HG02588 (cell line): ENCODE results near the gene PWWP2B.

Source experiments
- ATAC-seq: cut with Tn5 transposase; IDR thresholded peaks from one replicate; pipeline ENCODE4 v1.9.1; 2021; ENCODE audit warnings: mild to moderate bottlenecking, moderate library complexity; ENCODE audit not compliant: unreplicated experiment

The PWWP2B gene

DNA sequence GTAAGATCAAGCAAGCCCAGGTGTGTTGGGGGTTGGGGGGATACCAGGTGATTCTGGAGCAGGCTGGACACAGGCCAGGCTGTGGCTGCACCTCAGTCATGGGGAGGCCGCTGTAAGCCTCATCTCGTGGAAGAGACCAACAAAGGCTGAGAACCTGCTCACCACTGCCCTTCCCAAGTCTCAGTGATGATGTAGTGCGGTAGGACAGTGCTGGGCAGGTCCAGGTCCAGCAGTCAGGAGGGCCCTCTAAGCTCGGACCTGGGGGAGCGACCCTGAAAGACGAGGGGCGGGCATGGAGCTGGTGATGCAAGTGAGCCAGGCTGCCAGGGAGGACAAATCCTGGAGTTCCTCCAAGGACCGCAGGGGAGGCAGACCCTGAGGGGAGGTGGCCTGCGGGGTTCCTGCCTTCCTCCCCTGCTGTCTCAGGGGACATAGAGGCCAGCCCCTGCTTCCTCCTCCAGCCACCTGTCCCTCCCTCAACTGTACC, 3.3 kb upstream of the PWWP2B start:
- ATAC-seq = no peak

DNA sequence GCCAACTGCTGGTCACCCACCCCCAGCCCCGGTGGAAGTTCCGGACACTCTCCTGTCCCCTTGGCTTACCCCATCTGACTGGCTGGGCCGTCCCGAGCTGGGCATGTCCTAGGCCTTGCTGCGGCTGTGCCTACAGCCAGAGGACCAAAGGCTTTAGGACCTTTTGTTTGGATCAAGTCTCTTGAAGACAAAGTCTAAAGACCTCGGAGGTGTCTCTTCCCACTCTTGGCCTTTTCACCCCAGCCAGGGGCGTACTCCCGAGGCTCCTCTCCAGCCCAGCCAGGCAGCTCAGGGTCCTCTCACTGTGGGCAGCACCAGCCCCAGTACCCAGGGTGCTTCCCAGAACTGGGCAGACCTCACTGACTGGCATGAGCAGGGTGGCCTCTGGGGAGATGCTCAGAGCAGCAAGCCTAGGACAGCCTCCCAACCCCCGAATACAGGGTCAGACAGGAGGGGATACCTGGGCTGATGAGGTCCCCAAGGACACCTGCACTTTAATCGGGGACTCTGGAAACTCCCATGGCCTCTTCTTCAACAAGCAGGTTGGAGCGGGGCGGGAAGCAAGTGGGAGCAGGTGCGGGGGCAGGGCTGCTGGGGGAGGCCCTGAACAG, 2.7 kb upstream of the PWWP2B start:
- no peak for ATAC-seq

DNA sequence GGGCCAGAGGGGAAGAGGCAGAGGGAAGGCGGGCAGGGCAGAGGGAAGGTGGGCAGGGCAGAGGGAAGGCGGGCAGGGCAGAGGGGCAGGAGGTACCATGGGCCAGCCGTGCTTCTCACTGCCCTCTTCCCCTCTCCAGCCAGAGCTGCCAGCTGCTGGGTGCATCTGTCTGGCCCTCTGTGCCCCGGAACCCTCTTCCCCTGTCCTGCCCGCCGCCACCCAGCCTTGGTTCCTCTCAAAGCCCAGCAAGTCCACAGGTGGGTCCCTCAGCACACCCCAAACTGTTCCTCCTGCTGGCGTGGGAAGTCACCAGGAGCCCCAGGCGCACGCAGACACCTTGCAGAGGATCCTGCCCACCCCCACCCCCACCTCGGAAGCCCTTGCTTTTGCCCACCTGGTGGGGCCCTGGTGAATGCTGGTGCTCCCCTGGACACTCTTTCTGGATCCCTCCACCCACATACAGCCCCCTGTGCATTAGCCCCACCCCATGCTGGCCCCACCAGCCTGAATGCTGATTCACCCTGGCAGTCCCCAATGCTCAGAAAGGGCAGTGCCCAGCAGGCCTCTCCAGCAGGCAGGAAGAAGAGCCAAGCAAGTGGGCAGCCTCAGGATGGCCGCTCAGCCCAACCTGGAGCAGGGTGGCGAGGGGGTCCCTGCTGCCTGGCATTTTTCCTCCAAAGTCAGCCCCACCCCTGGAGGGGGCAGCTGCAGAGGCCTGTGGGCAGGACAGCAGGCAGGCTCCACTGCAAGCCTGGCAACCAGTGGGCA, 1.9 kb upstream of the PWWP2B start:
- no peak for ATAC-seq

DNA sequence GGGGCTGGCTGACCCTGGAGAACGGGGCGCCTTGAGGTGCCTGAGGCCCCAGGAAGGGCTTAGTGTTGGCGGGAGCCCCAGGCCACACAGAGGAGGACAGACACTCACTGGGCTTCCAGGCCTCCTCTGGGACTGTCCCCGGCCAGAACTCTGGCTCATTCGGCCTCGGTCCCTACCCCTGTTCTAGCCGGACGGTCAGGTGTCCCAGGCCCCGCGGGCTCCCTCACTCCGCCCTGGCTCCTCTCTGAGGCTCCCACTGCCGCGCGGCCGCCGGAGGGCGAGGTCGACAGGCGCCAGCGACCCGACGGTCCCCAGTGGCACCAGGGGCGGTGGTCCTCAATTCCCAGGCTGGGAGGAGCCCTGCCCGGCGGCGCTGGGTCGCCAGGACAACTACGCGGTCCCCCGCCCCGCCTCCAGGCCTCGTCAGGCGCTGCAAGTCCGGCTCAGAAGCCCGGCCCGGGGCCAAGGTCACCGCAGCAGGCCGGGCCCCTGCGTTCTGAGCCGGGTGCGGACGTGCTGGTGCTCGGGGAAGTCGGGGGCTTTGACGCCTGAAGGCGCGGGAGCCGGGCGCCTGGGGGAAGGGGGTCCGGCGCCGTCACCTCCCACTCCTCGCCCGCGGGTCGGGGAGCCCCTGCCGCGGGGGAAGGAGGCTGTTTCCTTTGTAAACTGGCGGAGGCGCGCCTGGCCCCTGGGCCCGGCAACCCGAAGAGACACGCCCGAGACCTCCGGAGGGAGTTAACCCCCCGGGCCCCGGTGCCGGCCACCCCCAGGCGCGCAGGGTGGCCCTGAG, 1.1 kb upstream of the PWWP2B start:
- ATAC-seq = peak; percentile 6

DNA sequence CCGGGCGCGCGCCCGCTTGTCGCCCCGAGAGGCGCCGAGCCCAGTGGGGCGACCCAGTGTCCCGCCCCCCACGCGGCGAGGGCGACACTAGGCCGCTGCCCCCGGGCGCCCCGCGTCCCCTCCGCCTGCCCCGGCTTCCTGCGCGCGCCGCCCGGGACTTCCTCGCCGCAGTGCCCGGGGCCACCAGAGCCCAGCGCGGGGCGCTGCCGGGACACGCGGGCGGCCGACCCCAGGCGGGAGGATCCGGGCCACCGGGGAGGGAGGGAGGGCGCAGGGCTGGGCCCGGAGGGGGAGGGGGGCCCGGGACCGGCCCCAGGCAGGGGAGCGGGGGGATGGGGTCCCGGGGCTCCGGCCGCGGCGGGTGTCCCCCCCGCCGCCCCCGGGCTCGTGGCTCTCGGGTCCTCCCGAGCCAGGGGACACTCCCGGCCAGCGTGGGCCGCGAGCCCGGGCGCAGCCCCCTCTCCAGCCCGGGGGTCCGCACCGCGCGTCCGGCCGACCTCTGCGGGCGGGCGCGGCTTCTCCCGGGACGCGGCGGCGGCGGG, 435 bp upstream of the PWWP2B start:
- ATAC-seq = peak; percentile 49

DNA sequence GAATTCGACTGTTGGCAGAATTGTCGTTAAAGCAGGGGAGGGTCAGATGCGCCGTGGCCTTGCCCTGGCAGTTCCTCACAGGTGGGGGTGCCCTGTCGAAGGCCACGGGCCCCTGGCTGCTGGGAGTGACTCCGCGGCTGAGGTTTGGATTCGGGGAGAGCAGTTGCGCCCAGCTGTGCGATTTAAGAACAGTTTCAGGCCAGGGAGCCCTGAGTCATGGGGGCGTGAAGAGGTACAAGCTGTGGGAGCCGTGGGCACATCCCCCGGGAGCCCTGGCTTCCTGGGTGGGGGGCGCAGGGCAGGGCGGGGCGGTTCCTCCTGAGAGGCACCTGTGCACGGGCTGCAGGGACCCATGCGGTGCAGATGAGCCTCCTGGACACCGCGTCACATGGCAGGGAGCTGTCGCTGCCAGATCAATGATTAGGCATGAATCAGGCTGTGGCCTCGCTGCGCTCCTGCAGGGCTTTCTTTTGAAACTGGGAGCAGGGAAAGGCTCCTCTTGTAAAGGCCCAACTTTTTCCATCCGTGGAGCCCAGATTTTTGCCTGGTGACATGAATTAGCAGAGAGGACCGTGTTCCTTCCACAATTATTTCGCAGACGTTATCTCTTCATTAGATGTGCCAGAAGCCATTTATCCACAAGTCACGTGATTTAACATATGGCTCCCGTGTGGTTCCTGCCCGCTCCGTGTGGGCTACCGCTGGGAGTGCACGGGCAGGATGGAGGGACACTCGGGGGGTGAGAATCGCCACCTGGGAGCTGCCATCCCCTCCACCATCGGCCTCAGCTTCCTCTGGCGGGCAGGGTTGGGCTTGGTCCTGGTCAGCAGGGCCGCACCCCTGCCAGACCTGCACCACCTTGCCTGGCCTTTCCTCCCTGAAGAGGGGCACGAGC, 918 bp downstream of the PWWP2B start:
- no peak for ATAC-seq

DNA sequence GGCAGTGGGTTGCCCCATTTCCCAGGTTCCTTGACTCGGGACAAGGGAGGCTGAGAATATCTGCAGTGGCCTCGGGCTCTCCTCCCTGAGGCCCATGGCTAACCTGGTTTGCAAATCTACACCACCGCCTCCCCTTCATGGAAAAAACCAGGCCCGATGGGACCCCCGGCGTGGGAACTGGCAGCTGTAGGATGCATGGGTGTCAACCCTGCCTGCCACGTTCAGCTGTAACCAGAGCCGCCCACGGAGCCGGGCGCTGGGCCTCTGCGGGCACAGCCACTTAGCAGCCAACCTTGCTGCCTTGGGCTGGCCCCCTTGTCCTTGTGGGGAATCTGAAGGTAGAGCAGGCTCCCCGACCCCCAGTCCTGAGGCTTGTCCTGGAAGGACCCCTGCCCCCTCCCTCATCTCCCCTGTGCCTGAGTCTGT, 1.6 kb downstream of the PWWP2B start:
- ATAC-seq = no peak

DNA sequence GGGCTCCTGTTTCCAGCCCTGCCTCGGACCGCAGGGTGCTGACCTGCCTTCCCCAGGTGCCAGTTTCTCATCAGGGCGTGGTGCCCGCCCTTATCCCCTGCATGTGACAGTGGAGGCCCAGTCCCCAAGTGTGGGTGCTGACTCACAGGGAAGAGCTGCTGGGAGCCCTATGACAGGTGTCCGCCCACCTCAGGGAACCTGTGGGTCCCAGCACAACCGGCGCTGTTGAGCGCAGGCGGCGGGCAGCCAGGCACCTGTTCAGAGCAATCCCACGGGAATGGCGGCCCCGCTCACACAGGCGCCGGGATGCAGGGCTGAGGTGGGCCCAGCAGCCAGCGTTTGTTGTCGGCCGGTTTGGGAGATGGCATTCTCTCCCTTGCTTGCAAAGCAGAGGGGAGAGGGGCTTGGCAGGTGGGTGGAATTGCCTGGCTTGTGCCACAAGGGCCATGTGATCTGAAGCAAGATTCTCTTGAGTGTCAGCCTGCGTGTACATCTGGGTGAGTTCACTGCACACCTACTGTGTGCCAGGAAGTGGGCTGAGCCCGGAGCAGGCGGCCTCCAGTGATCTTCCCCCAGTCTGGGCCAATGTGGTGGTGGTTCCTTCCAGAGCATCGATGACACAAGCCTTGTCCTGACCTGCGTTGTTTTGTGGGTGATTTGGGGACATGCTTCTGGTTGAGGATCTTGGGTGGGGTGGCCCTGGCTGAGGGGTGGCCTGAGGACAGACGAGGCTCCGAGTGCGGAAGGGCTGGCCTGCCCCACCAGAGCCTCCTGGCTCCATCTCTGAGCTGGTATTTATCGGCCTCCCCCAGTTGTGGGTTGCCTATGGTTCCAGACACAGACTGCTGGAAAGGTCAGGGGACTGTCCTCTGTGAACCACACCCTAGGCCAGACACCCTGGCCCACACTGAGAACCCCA, 2.4 kb downstream of the PWWP2B start:
- ATAC-seq = no peak

DNA sequence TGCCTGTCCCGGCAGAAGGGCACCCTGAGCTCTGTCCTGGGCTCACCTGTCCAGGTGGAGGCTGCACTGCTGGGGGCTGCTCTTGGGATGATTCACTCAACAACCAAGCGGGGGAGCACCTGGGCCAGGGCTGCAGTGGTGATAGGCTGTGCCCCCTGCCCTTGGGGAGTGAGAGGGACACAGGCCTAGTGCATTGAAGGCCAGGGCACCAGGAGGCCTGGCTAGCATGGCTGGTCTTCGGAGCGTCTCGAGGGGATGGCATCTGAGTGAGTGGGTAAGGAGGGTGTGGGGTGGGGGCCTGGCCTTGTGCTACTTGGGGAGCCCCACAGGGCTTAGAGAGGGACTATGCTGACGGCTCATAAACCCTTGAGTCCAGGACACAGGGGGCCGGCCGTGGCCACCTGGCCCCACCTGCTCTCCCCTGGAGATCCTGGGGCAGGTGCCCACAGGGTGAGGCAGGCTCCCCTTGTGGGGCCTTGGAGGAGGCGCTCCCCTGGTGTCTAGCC, 3.1 kb downstream of the PWWP2B start:
- no peak for ATAC-seq

DNA sequence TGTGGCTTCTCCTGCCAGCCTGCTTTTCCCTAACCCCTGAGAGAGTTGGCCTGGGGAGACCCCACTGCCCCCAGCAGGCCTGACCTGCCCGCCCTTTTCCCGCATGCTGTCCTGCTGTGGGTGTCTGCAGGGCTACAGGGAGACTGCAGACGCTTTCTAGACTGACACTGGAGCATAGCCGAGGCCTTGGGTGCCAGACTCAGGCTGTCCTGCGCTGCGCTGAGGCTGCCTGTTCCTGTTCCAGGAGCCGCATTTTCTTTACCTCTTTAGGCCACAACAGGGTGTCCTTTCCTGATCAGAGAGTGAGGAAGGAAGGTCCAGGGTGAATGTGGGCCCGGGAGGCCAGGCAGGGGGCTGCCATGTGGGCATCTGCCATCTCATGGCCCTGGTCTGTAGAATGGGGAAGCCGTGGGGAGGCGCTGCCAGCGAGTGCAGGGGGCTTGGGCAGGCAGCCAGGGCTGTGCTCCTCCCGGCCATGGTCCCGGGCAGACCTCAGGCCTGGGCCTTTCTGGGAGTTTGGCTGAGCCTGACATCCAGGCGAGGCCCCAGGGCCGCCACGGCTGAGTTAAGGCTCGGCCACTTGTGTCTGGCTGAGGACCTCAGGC, 3.6 kb downstream of the PWWP2B start:
- ATAC-seq = no peak

DNA sequence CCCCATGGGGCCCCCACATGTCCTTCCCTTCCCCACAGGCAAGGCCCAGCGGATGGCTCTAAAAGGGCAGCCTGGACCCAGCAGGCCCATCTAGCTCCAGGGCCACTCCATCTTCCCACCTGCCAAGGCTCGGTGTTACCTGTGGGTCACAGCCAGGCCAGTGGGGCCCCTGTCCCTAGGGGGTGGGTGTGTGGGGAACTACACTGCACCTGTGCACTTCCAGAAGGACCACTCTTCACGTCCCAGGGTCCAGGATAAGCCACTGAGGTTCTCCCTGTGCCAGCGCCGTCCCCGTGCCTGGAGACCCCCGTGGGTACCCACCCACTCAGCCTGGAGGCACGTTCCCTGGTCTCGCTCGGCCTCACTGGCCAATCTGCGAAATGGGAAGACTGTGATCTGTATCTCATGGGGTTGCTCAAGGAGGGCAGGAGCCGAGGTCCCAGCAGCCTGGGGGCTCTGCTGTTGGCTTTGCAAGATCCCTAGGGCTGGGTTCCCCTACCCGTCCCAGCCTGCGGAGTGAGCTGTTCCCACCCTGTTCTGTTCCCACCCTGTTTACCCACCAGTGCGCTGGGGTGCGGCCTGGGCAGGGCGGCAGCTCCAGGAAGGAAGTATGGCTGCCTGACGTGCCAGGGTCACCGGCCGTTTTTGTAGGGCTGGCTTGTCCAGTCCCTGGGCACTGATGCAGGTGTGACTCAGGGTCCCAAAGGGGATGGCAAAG, 4.6 kb downstream of the PWWP2B start:
- no peak for ATAC-seq

DNA sequence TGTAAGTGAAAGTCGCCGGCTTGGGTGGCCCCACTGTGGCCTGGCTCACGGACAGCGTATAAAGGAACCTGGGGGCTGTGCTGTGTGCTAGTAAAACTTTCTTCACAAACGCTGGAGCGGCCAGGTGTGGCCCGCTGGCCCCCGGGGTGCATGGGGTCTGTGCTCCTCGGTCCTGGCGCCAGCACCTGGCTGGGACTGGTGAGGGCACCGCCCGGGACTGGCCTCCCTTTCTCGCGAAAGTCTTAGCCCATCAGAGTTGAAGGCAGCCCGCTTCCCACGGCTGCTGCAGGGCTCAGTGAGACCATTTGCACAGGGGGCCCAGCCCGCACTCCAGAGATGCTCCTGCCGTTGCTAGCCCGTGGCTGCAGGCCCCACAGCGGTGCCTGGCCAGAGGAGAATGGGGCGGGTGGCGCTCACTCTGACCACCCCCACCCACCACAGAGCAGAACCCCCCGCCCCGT, 5.8 kb downstream of the PWWP2B start:
- ATAC-seq = no peak

DNA sequence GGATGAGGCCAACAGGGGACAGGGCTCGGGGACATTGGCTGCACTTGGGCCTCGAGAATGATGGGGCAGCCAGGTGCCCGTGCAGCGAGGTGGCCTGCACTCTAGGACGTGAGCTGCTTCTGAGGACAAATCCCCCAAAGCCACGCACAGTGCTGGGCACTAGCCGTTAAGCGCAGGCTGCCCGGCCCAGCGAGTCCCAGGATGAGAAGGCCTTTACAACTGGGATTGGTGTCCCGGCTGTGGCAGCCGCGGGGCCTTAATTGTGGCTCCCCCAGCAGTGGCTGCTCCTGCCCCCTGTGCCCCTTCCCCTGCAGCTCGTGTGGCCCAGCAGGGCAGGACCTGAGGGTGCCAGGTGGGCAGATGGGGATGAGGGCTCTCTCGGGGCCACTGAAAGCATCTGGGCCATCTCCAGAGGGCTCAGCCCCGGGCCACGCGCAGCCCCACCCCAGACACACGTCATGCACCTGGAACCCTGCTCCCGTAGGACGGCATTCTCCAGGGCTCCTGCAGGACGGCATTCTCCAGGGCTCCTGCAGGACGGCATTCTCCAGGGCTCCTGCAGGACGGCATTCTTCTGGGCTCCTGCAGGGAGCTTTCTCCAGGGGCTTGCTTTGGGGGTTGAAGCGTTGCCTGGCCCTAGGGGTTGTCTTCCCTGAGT, 6.6 kb downstream of the PWWP2B start:
- ATAC-seq = no peak

DNA sequence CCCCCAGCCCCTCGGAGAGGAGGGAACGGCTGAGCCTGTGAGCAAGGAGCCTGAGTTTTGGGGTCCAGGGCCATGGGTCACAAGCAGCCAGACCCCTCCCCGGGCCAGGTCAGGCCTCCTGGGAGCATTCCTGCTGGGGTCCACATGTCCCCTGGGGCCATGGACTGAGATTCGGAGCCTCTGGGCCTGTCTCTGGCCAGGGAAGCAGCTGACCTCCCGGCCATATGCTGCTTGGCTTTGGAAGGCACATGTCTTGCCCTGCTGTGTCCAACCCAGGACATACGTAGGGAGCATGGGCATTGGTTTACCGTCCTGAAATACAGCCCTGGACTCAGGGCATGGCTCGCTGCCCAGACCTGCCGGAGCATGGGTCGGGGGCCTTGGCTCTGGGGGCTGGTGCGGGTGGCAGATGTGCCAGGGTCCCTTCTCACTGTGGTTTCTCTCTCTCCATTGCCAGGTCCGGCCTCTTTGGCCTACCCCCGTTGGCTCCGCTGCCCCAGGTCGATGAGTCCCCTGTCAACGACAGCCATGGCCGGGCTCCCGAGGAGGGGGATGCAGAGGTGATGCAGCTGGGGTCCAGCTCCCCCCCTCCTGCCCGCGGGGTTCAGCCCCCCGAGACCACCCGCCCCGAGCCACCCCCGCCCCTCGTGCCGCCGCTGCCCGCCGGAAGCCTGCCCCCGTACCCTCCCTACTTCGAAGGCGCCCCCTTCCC, 7.3 kb downstream of the PWWP2B start:
- ATAC-seq = no peak

DNA sequence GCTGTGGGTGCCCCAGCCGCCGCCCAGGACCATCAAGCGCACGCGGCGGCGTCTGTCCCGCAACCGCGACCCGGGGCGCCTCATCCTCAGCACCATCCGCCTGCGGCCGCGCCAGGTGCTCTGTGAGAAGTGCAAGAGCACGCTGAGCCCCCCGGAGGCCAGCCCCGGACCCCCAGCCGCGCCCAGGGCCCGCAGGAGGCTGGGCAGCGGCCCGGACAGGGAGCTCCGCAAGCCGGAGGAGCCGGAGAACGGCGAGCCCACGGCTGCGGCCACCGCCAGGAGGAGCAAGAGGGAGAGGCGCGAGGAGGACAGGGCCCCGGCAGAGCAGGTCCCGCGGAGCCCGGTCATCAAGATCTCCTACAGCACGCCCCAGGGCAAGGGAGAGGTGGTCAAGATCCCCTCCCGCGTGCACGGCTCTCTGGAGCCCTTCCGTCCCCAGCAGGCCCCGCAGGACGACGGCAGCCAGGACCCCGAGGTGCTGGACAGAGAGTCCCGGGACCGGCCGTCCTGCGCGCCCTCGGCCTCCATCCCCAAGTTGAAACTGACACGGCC, 8.0 kb downstream of the PWWP2B start:
- ATAC-seq = no peak

DNA sequence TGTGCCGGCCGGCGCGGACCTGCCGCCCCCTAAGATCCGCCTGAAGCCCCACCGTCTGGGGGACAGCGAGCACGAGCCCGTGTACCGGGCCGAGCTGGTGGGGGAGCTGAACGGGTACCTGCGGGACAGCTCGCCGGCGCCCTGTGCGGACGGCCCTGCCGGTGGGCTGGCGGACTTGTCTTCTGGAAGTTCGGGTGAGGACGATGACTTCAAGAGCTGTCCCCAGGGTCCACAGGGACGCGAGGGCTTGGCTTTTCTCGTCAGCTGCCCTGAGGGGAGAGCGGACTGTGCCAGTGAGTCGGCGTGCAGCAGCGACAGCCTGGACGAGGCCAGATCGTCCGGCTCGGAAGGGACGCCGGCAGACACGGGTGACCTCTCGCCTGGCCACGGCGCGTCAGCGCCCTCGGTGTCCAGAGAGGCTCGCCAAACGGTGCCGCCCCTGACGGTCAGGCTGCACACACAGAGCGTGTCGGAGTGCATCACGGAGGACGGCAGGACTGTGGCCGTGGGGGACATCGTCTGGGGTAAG, 8.5 kb downstream of the PWWP2B start:
- no peak for ATAC-seq
